ENCODE data around the gene NAGPA.

DNA sequence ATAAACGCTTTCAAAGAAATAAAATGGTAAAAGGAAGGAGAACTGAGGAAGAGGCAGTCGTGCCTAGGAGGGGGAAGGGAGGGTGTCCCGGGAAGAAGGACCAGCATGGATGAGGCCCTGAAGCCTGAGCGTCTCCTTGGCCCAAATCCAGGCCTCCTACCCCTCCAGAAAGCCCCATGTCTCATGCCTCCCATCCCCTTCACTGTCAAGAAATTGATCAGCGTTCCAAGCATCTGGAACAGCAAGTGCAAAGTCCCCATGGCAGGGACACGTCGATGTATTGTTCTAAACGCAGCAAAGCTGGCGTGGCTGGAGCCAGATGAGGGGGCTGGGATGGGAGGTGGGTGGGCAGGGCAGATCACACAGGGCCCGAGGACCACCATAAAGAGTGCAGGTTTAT, 53.0 kb downstream of the NAGPA start:
- TF ChIP-seq BACH1 (IDR thresholded peaks at IDR 0.05; ENCODE audit: low read length) (no peak), POLR2A (IDR thresholded peaks at IDR 0.05; ENCODE audit: control extremely low read depth in 1 of 2, low read depth in 2 of 2, low read length in 2 of 2) (no peak), HDAC2 (IDR thresholded peaks at IDR 0.05; ENCODE audit: borderline replicate concordance in 1 of 2, low read depth in 2 of 2, low read length in 2 of 2) (no peak), RNF2 (IDR thresholded peaks at IDR 0.05; ENCODE audit: borderline replicate concordance, low read depth, low read length, missing control alignments, poor library complexity, severe bottlenecking) (no peak), TAF7 (optimal IDR thresholded peaks at IDR 0.05; ENCODE audit: borderline replicate concordance, low read depth, low read length) (no peak), KDM1A (IDR thresholded peaks at IDR 0.05; ENCODE audit: borderline replicate concordance, low read length) (no peak), POLR2AphosphoS5 (IDR thresholded peaks at IDR 0.05; ENCODE audit: low read depth, low read length) (no peak), SP2 (IDR thresholded peaks at IDR 0.05; ENCODE audit: low read length) (no peak), CEBPB (IDR thresholded peaks at IDR 0.05; ENCODE audit: low read depth, low read length) (no peak), SUZ12 (IDR thresholded peaks at IDR 0.05; ENCODE audit: low read length) (no peak), RFX5 (IDR thresholded peaks at IDR 0.05; ENCODE audit: borderline replicate concordance, low read depth, low read length) (no peak), SRF (IDR thresholded peaks at IDR 0.05; ENCODE audit: low read depth, low read length) (no peak)
- TF ChIP-seq, protein P1, sequence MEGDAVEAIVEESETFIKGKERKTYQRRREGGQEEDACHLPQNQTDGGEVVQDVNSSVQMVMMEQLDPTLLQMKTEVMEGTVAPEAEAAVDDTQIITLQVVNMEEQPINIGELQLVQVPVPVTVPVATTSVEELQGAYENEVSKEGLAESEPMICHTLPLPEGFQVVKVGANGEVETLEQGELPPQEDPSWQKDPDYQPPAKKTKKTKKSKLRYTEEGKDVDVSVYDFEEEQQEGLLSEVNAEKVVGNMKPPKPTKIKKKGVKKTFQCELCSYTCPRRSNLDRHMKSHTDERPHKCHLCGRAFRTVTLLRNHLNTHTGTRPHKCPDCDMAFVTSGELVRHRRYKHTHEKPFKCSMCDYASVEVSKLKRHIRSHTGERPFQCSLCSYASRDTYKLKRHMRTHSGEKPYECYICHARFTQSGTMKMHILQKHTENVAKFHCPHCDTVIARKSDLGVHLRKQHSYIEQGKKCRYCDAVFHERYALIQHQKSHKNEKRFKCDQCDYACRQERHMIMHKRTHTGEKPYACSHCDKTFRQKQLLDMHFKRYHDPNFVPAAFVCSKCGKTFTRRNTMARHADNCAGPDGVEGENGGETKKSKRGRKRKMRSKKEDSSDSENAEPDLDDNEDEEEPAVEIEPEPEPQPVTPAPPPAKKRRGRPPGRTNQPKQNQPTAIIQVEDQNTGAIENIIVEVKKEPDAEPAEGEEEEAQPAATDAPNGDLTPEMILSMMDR (IDR thresholded peaks at IDR 0.05; ENCODE audit: control extremely low read depth in 1 of 3, insufficient read depth in 1 of 3, low read depth in 1 of 3, low read length in 3 of 3) = no peak

Measured in H1 (cell line).